ENCODE results near the gene EPM2AIP1. TPM values are rescaled to one million over a fixed set of nuclear protein-coding genes. Genes with fewer than 3 reads are reported as not detected.

The EPM2AIP1 gene
- 15.5 and 28.7 TPM in 2 replicates for total RNA-seq

DNA sequence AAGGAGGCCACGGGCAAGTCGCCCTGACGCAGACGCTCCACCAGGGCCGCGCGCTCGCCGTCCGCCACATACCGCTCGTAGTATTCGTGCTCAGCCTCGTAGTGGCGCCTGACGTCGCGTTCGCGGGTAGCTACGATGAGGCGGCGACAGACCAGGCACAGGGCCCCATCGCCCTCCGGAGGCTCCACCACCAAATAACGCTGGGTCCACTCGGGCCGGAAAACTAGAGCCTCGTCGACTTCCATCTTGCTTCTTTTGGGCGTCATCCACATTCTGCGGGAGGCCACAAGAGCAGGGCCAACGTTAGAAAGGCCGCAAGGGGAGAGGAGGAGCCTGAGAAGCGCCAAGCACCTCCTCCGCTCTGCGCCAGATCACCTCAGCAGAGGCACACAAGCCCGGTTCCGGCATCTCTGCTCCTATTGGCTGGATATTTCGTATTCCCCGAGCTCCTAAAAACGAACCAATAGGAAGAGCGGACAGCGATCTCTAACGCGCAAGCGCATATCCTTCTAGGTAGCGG is at the start of gene EPM2AIP1:
EPM2AIP1 (minus strand) TSS at position 326 of the 520 bp plus-strand sequence; CDS start at position 272, 54 bp downstream.

GRCh38 chr3:36993326-36994283 is 674 bp upstream of the EPM2AIP1 start, which contains the start of gene MLH1:
Gene MLH1, plus strand, starts transcription at chr3:36993518. Its CDS starts 30 bp downstream, at chr3:36993548.

GRCh38 chr3:36944641-36945270 is 48.2 kb downstream of the EPM2AIP1 start, which contains the start of gene TRANK1:
Gene TRANK1, minus strand, starts transcription at chr3:36945054. Its CDS starts 245 bp downstream, at chr3:36944809.

Other genes with a start within 250 kb of the EPM2AIP1 start
- not detected in 2 replicates for gene DCLK3, start 228.6 kb downstream of the EPM2AIP1 start, total RNA-seq
- gene TRANK1, start 48.1 kb downstream of the EPM2AIP1 start, total RNA-seq, result 12.1 and 20.2 TPM in 2 replicates
- gene MLH1, start 387 bp upstream of the EPM2AIP1 start, total RNA-seq, result 46.8 and 65.7 TPM in 2 replicates
- gene LRRFIP2, start 181.5 kb upstream of the EPM2AIP1 start, total RNA-seq, result 71.6 and 103 TPM in 2 replicates